SK-N-SH treated with all-trans-retinoic acid at 6 μM for 48 hours (cell line): ENCODE measurements around the gene NLGN4X.

ENCODE experiments used
- CSDC2 ChIP-seq: fragments of 250-450 bp; sonication (Bioruptor Pico); IDR thresholded peaks from 2 replicates; pipeline ENCODE4 v1.5.0; 2020; ENCODE audit warnings: mild to moderate bottlenecking, moderate library complexity
- ESRRG ChIP-seq: fragments of 250-450 bp; sonication (Bioruptor Pico); IDR thresholded peaks from 2 replicates; pipeline ENCODE4 v1.6.1; 2021; ENCODE audit warnings: mild to moderate bottlenecking
- ISL1 ChIP-seq: fragments of 250-450 bp; sonication (Bioruptor Pico); IDR thresholded peaks from 2 replicates; pipeline ENCODE4 v2.1.2; 2022; ENCODE audit warnings: mild to moderate bottlenecking, moderate library complexity
- OSR1 ChIP-seq: fragments of 250-450 bp; sonication (Bioruptor Pico); IDR thresholded peaks from 2 replicates; pipeline ENCODE4 v1.8.0; 2022; ENCODE audit warnings: moderate library complexity, mild to moderate bottlenecking, inconsistent platforms
- TOX ChIP-seq: fragments of 250-450 bp; sonication (Bioruptor Pico); IDR thresholded peaks from 2 replicates; pipeline ENCODE4 v1.8.0; 2021; ENCODE audit warnings: mild to moderate bottlenecking, moderate library complexity, borderline replicate concordance
- ZC3H10 ChIP-seq: fragments of 250-450 bp; sonication (Bioruptor Pico); IDR thresholded peaks from 2 replicates; pipeline ENCODE4 v1.5.1; 2021; ENCODE audit warnings: mild to moderate bottlenecking, moderate library complexity
- ZFP3 ChIP-seq: fragments of 250-450 bp; sonication (Bioruptor Pico); IDR thresholded peaks from 2 replicates; pipeline ENCODE4 v1.5.0; 2020; ENCODE audit warnings: mild to moderate bottlenecking, moderate library complexity
- ZFP30 ChIP-seq: fragments of 450-650 bp; formaldehyde crosslinking; IDR thresholded peaks from 2 replicates; pipeline ENCODE4 v1.5.0; 2022; ENCODE audit warnings: mild to moderate bottlenecking, moderate library complexity
- ZNF8 ChIP-seq: fragments of 450-650 bp; formaldehyde crosslinking; IDR thresholded peaks from 2 replicates; pipeline ENCODE4 v1.5.0; 2020; ENCODE audit warnings: mild to moderate bottlenecking, moderate library complexity
- TF ChIP-seq, protein P1 (sequence below): fragments of 250-450 bp; sonication (Bioruptor Pico); IDR thresholded peaks from 2 replicates; pipeline ENCODE4 v1.5.1; 2021; ENCODE audit warnings: mild to moderate bottlenecking, moderate library complexity
- TF ChIP-seq, protein P2 (sequence below): fragments of 250-450 bp; sonication (Bioruptor Pico); IDR thresholded peaks from 2 replicates; pipeline ENCODE4 v1.8.0; 2020; ENCODE audit warnings: mild to moderate bottlenecking, moderate library complexity, borderline replicate concordance
- TF ChIP-seq, protein P3 (sequence below): fragments of 250-450 bp; sonication (Bioruptor Pico); IDR thresholded peaks from 2 replicates; pipeline ENCODE4 v1.8.0; 2021; ENCODE audit warnings: low read depth, mild to moderate bottlenecking, moderate library complexity, borderline replicate concordance

DNA sequence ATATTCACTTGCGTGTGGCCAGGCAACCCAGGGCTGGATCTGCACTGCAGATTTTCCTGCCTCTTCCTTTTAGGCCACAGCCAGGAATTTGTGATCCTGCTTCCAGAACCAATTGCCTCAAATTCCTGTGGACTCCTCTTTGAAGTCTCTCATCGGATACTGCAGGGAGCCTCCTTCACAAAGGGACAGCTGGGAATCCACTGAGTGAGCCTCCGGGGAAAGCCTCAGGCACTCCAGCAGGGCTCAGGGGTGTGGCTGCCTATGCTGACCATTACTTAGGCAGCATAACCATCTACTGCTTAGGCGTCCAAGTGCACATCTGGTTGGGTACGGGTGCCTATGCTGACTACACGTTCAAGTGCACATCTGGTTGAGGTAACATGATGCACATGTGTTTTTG is 321.5 kb downstream of the NLGN4X start:
- TF ChIP-seq, protein P1, sequence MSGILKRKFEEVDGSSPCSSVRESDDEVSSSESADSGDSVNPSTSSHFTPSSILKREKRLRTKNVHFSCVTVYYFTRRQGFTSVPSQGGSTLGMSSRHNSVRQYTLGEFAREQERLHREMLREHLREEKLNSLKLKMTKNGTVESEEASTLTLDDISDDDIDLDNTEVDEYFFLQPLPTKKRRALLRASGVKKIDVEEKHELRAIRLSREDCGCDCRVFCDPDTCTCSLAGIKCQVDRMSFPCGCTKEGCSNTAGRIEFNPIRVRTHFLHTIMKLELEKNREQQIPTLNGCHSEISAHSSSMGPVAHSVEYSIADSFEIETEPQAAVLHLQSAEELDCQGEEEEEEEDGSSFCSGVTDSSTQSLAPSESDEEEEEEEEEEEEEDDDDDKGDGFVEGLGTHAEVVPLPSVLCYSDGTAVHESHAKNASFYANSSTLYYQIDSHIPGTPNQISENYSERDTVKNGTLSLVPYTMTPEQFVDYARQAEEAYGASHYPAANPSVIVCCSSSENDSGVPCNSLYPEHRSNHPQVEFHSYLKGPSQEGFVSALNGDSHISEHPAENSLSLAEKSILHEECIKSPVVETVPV (CRISPR knock-in tag) = no peak
- TF ChIP-seq, protein P2, sequence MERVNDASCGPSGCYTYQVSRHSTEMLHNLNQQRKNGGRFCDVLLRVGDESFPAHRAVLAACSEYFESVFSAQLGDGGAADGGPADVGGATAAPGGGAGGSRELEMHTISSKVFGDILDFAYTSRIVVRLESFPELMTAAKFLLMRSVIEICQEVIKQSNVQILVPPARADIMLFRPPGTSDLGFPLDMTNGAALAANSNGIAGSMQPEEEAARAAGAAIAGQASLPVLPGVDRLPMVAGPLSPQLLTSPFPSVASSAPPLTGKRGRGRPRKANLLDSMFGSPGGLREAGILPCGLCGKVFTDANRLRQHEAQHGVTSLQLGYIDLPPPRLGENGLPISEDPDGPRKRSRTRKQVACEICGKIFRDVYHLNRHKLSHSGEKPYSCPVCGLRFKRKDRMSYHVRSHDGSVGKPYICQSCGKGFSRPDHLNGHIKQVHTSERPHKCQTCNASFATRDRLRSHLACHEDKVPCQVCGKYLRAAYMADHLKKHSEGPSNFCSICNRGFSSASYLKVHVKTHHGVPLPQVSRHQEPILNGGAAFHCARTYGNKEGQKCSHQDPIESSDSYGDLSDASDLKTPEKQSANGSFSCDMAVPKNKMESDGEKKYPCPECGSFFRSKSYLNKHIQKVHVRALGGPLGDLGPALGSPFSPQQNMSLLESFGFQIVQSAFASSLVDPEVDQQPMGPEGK (CRISPR knock-in tag) = no peak
- TF ChIP-seq ZFP3 (CRISPR knock-in tag) = no peak
- no peak for TF ChIP-seq ZFP30
- TF ChIP-seq ESRRG (CRISPR knock-in tag) = no peak
- TF ChIP-seq, protein P3, sequence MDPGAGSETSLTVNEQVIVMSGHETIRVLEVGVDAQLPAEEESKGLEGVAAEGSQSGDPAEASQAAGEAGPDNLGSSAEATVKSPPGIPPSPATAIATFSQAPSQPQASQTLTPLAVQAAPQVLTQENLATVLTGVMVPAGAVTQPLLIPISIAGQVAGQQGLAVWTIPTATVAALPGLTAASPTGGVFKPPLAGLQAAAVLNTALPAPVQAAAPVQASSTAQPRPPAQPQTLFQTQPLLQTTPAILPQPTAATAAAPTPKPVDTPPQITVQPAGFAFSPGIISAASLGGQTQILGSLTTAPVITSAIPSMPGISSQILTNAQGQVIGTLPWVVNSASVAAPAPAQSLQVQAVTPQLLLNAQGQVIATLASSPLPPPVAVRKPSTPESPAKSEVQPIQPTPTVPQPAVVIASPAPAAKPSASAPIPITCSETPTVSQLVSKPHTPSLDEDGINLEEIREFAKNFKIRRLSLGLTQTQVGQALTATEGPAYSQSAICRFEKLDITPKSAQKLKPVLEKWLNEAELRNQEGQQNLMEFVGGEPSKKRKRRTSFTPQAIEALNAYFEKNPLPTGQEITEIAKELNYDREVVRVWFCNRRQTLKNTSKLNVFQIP = no peak
- no peak for TF ChIP-seq TOX (CRISPR knock-in tag)
- TF ChIP-seq OSR1 = no peak
- TF ChIP-seq CSDC2 (CRISPR knock-in tag) = no peak
- TF ChIP-seq ISL1 (CRISPR knock-in tag) = no peak
- no peak for TF ChIP-seq ZNF8 (CRISPR knock-in tag)
- no peak for TF ChIP-seq ZC3H10
